WTC11 (cell line): Measurements from ENCODE around the gene TNIK. TPM values are rescaled to one million over a fixed set of nuclear protein-coding genes. Genes with fewer than 3 reads are reported as not detected.

Experiments
- ATAC-seq: fragments of 200-7000 bp; cut with Tn5 transposase; 2 replicates; pipeline ENCODE4 v1.10.0; 2021; ENCODE audit warnings: mild to moderate bottlenecking, moderate library complexity
- CTCF ChIA-PET: fragments of 300-600 bp; sonication (Branson Sonifier 250); formaldehyde crosslinking; loops from one replicate; lab custom pipeline; 2021; ENCODE audit warnings: antibody characterized with exemption; lab: Charles Lee
- POLR2A ChIA-PET: fragments of 350-600 bp; sonication (Branson Sonifier 250); formaldehyde crosslinking; loops from one replicate; lab custom pipeline; 2021; ENCODE audit warnings: antibody characterized with exemption; lab: Charles Lee
- DNase-seq: peaks from one replicate; pipeline ENCODE4 v3.0.0; 2021; ENCODE audit warnings: low spot score
- H3K27ac Mint-ChIP-seq: 2 replicates; pipeline ENCODE4 v1.8.0; 2021; ENCODE audit warnings: mixed read lengths
- H3K27me3 Mint-ChIP-seq: 2 replicates; pipeline ENCODE4 v1.8.0; 2021; ENCODE audit warnings: low read depth, mild to moderate bottlenecking, moderate library complexity, mixed read lengths
- H3K36me3 Mint-ChIP-seq: 2 replicates; pipeline ENCODE4 v1.8.0; 2021; ENCODE audit warnings: mixed read lengths
- H3K4me1 Mint-ChIP-seq: 2 replicates; pipeline ENCODE4 v1.8.0; 2022; ENCODE audit warnings: mixed read lengths
- H3K4me3 Mint-ChIP-seq: 2 replicates; pipeline ENCODE4 v1.8.0; 2021; ENCODE audit warnings: mild to moderate bottlenecking, moderate library complexity, mixed read lengths
- H3K9me3 Mint-ChIP-seq: 2 replicates; pipeline ENCODE4 v1.8.0; 2021; ENCODE audit warnings: mixed read lengths
- AR ChIP-seq: fragments of 250-450 bp; sonication (Bioruptor Pico); IDR thresholded peaks from 2 replicates; pipeline ENCODE4 v1.9.0; 2021; ENCODE audit warnings: mild to moderate bottlenecking
- ATF1 ChIP-seq: sonication (generic); formaldehyde crosslinking; IDR thresholded peaks from 2 replicates; pipeline ENCODE4 v1.8.1; 2023; ENCODE audit warnings: mild to moderate bottlenecking, moderate library complexity, missing genetic modification reagents
- ATF2 ChIP-seq: sonication (generic); formaldehyde crosslinking; IDR thresholded peaks from 2 replicates; pipeline ENCODE4 v1.8.1; 2022; ENCODE audit warnings: low read depth, missing genetic modification reagents, borderline replicate concordance
- CTCF ChIP-seq: fragments of 200-600 bp; IDR thresholded peaks from 2 replicates; pipeline ENCODE4 v1.8.0; 2022; ENCODE audit warnings: antibody characterized with exemption
- ELF4 ChIP-seq: sonication (generic); formaldehyde crosslinking; IDR thresholded peaks from 2 replicates; pipeline ENCODE4 v1.8.1; 2022; ENCODE audit warnings: low read depth, mild to moderate bottlenecking, moderate library complexity, missing genetic modification reagents
- FOXP4 ChIP-seq: sonication (generic); formaldehyde crosslinking; IDR thresholded peaks from 2 replicates; pipeline ENCODE4 v1.8.0; 2022; ENCODE audit warnings: mild to moderate bottlenecking, missing genetic modification reagents
- GRHL2 ChIP-seq: fragments of 250-450 bp; sonication (Bioruptor Pico); IDR thresholded peaks from 2 replicates; pipeline ENCODE4 v1.8.0; 2022; ENCODE audit warnings: mild to moderate bottlenecking, moderate library complexity; ENCODE audit not compliant: insufficient replicate concordance, severe bottlenecking
- HMGA2 ChIP-seq: fragments of 250-450 bp; sonication (Bioruptor Pico); IDR thresholded peaks from 2 replicates; pipeline ENCODE4 v1.4.0; 2021; ENCODE audit warnings: mild to moderate bottlenecking, moderate library complexity
- IRF2 ChIP-seq: sonication (generic); formaldehyde crosslinking; IDR thresholded peaks from 2 replicates; pipeline ENCODE4 v1.8.0; 2022; ENCODE audit warnings: low read depth, missing genetic modification reagents, borderline replicate concordance
- NFATC4 ChIP-seq: fragments of 250-450 bp; sonication (Bioruptor Pico); IDR thresholded peaks from 2 replicates; pipeline ENCODE4 v1.9.0; 2021; ENCODE audit warnings: mild to moderate bottlenecking
- NR2C2 ChIP-seq: sonication (generic); formaldehyde crosslinking; IDR thresholded peaks from 2 replicates; pipeline ENCODE4 v1.8.0; 2022; ENCODE audit warnings: mild to moderate bottlenecking, missing genetic modification reagents
- TP53 ChIP-seq: sonication (generic); formaldehyde crosslinking; IDR thresholded peaks from 2 replicates; pipeline ENCODE4 v1.8.1; 2023; ENCODE audit warnings: mild to moderate bottlenecking, missing genetic modification reagents
- ZNF138 ChIP-seq: sonication (generic); formaldehyde crosslinking; conservative IDR thresholded peaks from 2 replicates; pipeline ENCODE4 v1.8.1; 2022; ENCODE audit warnings: mild to moderate bottlenecking, moderate library complexity, missing genetic modification reagents
- ZSCAN18 ChIP-seq: fragments of 250-450 bp; sonication (Bioruptor Pico); IDR thresholded peaks from 2 replicates; pipeline ENCODE4 v2.1.2; 2022; ENCODE audit warnings: mild to moderate bottlenecking, moderate library complexity
- total RNA-seq: library from RNA; stranded (reverse); gene quantifications from 3 replicates; pipeline ENCODE4 v1.2.3, GENCODE V29; 2021
- TF ChIP-seq, protein P1 (sequence below): sonication (generic); formaldehyde crosslinking; IDR thresholded peaks from 2 replicates; pipeline ENCODE4 v1.8.1; 2022; ENCODE audit warnings: mild to moderate bottlenecking, missing genetic modification reagents, moderate library complexity, borderline replicate concordance
- TF ChIP-seq, protein P2 (sequence below): sonication (generic); formaldehyde crosslinking; IDR thresholded peaks from 2 replicates; pipeline ENCODE4 v1.8.0; 2023; ENCODE audit warnings: mild to moderate bottlenecking, missing genetic modification reagents
- TF ChIP-seq, protein P3 (sequence below): sonication (generic); formaldehyde crosslinking; IDR thresholded peaks from 2 replicates; pipeline ENCODE4 v1.8.0; 2022; ENCODE audit warnings: mild to moderate bottlenecking, missing genetic modification reagents
- TF ChIP-seq, protein P4 (sequence below): fragments of 250-450 bp; sonication (Bioruptor Pico); IDR thresholded peaks from 2 replicates; pipeline ENCODE4 v1.8.0; 2021; ENCODE audit warnings: mild to moderate bottlenecking
- TF ChIP-seq, protein P5 (sequence below): sonication (generic); formaldehyde crosslinking; IDR thresholded peaks from 2 replicates; pipeline ENCODE4 v1.8.1; 2023; ENCODE audit warnings: mild to moderate bottlenecking, moderate library complexity, missing genetic modification reagents

The TNIK gene
- total RNA-seq, 1 experiment from 2014 or later: 50.3 TPM

DNA sequence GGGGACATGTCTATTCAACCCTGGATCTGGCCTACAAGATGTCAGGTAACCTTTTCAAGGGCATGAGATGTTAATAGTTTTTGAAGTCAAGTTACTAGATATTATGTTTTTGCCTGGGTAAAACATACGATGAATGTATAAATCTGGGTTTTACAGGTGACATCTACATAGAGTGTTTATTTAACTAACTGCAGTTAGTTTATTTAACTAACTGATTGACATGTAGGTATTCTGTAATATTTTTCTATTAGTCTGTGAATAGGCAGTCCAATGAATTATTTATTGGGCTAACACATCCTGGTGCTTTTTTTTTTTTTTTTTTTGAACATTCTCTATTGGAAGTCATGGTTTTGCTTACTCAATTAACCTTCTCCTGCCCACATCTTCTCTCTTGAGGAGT lies 38.7 kb upstream of the TNIK start (continued):
- TF ChIP-seq, protein P1, sequence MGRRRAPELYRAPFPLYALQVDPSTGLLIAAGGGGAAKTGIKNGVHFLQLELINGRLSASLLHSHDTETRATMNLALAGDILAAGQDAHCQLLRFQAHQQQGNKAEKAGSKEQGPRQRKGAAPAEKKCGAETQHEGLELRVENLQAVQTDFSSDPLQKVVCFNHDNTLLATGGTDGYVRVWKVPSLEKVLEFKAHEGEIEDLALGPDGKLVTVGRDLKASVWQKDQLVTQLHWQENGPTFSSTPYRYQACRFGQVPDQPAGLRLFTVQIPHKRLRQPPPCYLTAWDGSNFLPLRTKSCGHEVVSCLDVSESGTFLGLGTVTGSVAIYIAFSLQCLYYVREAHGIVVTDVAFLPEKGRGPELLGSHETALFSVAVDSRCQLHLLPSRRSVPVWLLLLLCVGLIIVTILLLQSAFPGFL: no peak
- TF ChIP-seq IRF2 (CRISPR knock-in tag) (no peak), HMGA2 (CRISPR knock-in tag) (no peak), ATF2 (no peak), TP53 (no peak)
- TF ChIP-seq, protein P2, sequence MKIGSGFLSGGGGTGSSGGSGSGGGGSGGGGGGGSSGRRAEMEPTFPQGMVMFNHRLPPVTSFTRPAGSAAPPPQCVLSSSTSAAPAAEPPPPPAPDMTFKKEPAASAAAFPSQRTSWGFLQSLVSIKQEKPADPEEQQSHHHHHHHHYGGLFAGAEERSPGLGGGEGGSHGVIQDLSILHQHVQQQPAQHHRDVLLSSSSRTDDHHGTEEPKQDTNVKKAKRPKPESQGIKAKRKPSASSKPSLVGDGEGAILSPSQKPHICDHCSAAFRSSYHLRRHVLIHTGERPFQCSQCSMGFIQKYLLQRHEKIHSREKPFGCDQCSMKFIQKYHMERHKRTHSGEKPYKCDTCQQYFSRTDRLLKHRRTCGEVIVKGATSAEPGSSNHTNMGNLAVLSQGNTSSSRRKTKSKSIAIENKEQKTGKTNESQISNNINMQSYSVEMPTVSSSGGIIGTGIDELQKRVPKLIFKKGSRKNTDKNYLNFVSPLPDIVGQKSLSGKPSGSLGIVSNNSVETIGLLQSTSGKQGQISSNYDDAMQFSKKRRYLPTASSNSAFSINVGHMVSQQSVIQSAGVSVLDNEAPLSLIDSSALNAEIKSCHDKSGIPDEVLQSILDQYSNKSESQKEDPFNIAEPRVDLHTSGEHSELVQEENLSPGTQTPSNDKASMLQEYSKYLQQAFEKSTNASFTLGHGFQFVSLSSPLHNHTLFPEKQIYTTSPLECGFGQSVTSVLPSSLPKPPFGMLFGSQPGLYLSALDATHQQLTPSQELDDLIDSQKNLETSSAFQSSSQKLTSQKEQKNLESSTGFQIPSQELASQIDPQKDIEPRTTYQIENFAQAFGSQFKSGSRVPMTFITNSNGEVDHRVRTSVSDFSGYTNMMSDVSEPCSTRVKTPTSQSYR (CRISPR knock-in tag): no peak
- TF ChIP-seq, protein P3, sequence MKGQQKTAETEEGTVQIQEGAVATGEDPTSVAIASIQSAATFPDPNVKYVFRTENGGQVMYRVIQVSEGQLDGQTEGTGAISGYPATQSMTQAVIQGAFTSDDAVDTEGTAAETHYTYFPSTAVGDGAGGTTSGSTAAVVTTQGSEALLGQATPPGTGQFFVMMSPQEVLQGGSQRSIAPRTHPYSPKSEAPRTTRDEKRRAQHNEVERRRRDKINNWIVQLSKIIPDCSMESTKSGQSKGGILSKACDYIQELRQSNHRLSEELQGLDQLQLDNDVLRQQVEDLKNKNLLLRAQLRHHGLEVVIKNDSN (CRISPR knock-in tag): no peak
- TF ChIP-seq, protein P4, sequence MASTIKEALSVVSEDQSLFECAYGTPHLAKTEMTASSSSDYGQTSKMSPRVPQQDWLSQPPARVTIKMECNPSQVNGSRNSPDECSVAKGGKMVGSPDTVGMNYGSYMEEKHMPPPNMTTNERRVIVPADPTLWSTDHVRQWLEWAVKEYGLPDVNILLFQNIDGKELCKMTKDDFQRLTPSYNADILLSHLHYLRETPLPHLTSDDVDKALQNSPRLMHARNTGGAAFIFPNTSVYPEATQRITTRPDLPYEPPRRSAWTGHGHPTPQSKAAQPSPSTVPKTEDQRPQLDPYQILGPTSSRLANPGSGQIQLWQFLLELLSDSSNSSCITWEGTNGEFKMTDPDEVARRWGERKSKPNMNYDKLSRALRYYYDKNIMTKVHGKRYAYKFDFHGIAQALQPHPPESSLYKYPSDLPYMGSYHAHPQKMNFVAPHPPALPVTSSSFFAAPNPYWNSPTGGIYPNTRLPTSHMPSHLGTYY (CRISPR knock-in tag): no peak
- TF ChIP-seq, all 79 proteins: peak for 0

DNA sequence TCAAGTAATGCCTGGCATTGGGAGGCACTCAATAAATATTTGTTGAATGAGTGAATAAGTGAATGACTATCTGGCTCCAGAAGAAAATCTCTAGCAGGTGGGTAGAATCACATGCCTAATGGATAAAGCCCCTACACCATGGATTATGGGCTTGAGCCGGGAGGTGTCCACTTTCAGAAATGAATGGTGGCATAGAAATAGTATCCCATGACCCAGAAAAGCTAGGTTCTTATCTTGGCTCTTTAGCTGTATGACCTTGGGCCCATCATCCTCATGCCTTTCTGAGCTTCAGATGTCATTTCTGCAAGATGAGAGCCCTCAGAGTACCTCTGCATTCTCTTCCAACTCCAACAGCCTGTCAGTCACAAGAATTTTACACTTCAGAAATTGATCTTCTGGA lies 37.3 kb upstream of the TNIK start:
- POLR2A ChIA-PET: no interaction called here
- H3K4me1 Mint-ChIP-seq: peaks cover 22% of the 10 kb centered on the region
- TF ChIP-seq NR2C2 (CRISPR knock-in tag) (no peak), ELF4 (no peak), CTCF (no peak), FOXP4 (CRISPR knock-in tag) (no peak), ZSCAN18 (CRISPR knock-in tag) (no peak), AR (CRISPR knock-in tag) (no peak), GRHL2 (CRISPR knock-in tag) (no peak), TP53 (no peak), NFATC4 (no peak), ATF1 (no peak), ZNF138 (CRISPR knock-in tag) (no peak)
- TF ChIP-seq, protein P5, sequence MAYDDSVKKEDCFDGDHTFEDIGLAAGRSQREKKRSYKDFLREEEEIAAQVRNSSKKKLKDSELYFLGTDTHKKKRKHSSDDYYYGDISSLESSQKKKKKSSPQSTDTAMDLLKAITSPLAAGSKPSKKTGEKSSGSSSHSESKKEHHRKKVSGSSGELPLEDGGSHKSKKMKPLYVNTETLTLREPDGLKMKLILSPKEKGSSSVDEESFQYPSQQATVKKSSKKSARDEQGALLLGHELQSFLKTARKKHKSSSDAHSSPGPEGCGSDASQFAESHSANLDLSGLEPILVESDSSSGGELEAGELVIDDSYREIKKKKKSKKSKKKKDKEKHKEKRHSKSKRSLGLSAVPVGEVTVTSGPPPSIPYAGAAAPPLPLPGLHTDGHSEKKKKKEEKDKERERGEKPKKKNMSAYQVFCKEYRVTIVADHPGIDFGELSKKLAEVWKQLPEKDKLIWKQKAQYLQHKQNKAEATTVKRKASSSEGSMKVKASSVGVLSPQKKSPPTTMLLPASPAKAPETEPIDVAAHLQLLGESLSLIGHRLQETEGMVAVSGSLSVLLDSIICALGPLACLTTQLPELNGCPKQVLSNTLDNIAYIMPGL (CRISPR knock-in tag): no peak

More for the DNA sequence above, 37.3 kb upstream of the TNIK start:
- Mint-ChIP-seq H3K9me3 (no peaks in the 10 kb centered on the region; the same call in 1 of the 2 replicates), H3K27me3 (no peaks in the 10 kb centered on the region), H3K36me3 (no peaks in the 10 kb centered on the region), H3K27ac (no peak overlapping the region), H3K4me3 (no peak overlapping the region)
- no peak for DNase-seq
- ATAC-seq: no peak
- CTCF ChIA-PET: no interaction called here
